Transverse colon (tissue), 4 donors: ENCODE results near the gene PARN.

Experiments
- CTCF ChIP-seq, 5 experiments: fragments of 200-600 bp in 3 of 5; fragments of 450-650 bp in 2 of 5; sonication (generic) in 3 of 5; IDR thresholded peaks; 1 replicate in 2 of 5; 2 replicates in 3 of 5; pipeline ENCODE4 v1.5.1; 2016 to 2017; ENCODE audit warnings: antibody characterized with exemption in 5 of 5, inconsistent platforms in 3 of 5, mild to moderate bottlenecking in 2 of 5, moderate library complexity in 1 of 5
- EP300 ChIP-seq: sonication (generic); formaldehyde crosslinking; IDR thresholded peaks from one replicate; pipeline ENCODE4 v1.6.1; 2017; ENCODE audit warnings: antibody characterized with exemption, low read depth
- POLR2AphosphoS5 ChIP-seq, 3 donors: sonication (generic); formaldehyde crosslinking; IDR thresholded peaks; one replicate each; pipeline ENCODE4 v1.6.1; 2016; ENCODE audit warnings: antibody characterized with exemption in 3 of 3

DNA sequence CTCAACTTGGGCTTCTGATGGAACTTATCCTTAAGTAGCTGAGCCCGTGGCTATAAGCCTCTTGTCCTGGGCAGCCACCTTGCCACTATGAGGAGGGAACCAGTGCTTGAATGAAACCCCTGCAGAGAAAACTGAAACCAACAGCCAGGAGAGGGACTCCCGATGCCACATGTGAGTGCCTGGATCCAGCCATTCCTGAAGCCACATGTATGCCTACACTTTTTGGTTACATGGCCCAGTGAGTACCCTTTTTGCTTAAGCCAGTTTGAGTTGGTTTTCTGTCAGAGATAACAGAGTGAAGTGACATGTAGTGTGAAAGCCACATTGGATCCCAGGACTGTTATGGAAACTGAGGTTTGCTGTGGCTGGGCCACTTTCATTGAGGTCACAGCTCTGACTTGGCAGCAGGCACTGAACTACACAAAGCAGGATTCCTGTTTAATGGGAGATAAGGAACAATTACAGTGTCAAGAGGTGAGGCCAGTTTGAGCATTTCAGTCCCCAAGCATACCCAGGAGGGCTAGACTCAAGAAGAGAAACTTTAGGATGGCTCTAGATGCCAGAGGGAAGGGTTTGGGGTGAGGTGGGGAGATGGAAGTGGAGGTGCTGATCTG lies 222.2 kb downstream of the PARN start:
- TF ChIP-seq CTCF (IDR thresholded peaks at IDR 0.05) (no peak), EP300 (no peak), POLR2AphosphoS5 (IDR thresholded peaks at IDR 0.05) (no peak)
